ENCODE measurements around the gene ABLIM2.

DNA sequence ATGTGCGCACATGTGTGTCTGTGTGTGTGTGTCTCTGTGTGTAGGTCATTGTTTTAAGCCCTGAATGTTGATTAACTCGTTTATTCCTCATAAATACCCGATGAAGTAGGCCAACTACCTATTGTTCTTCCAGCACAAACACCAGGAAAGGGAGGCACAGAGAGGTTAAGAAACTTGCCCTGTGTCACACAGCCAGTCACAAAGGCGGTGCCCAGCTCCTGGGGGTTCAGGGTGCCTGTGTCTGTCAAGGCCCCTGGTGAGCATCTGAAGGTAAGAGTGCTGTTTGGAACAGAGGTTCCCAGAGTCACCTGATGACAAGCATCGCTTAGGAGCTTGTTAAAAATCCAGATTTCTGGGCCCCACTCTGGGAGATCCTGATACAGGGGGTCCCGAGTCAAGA is 22.5 kb upstream of the ABLIM2 start:
- TF ChIP-seq ZFP30 (CRISPR knock-in tag; IDR thresholded peaks at IDR 0.05) (no peak), ESRRG (CRISPR knock-in tag; IDR thresholded peaks at IDR 0.05) (no peak), GLIS3 (CRISPR knock-in tag; IDR thresholded peaks at IDR 0.05) (no peak), SNAI2 (CRISPR knock-in tag; IDR thresholded peaks at IDR 0.05) (no peak), TSHZ2 (CRISPR knock-in tag; IDR thresholded peaks at IDR 0.05) (no peak), POU6F1 (CRISPR knock-in tag; IDR thresholded peaks at IDR 0.05; ENCODE audit: borderline replicate concordance, low read depth) (no peak), RARB (CRISPR knock-in tag; IDR thresholded peaks at IDR 0.05) (no peak)
- TF ChIP-seq, protein P1, sequence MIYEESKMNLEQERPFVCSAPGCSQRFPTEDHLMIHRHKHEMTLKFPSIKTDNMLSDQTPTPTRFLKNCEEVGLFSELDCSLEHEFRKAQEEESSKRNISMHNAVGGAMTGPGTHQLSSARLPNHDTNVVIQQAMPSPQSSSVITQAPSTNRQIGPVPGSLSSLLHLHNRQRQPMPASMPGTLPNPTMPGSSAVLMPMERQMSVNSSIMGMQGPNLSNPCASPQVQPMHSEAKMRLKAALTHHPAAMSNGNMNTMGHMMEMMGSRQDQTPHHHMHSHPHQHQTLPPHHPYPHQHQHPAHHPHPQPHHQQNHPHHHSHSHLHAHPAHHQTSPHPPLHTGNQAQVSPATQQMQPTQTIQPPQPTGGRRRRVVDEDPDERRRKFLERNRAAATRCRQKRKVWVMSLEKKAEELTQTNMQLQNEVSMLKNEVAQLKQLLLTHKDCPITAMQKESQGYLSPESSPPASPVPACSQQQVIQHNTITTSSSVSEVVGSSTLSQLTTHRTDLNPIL (CRISPR knock-in tag; IDR thresholded peaks at IDR 0.05; ENCODE audit: low read depth), result no peak
- TF ChIP-seq, protein P2, sequence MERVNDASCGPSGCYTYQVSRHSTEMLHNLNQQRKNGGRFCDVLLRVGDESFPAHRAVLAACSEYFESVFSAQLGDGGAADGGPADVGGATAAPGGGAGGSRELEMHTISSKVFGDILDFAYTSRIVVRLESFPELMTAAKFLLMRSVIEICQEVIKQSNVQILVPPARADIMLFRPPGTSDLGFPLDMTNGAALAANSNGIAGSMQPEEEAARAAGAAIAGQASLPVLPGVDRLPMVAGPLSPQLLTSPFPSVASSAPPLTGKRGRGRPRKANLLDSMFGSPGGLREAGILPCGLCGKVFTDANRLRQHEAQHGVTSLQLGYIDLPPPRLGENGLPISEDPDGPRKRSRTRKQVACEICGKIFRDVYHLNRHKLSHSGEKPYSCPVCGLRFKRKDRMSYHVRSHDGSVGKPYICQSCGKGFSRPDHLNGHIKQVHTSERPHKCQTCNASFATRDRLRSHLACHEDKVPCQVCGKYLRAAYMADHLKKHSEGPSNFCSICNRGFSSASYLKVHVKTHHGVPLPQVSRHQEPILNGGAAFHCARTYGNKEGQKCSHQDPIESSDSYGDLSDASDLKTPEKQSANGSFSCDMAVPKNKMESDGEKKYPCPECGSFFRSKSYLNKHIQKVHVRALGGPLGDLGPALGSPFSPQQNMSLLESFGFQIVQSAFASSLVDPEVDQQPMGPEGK (CRISPR knock-in tag; IDR thresholded peaks at IDR 0.05; ENCODE audit: borderline replicate concordance), result no peak

Data from SK-N-SH treated with all-trans-retinoic acid at 6 μM for 48 hours (cell line).